Endodermal cell (in vitro differentiated cells): ENCODE results near the gene WIF1. TPM values are rescaled to one million over a fixed set of nuclear protein-coding genes. Genes with fewer than 3 reads are reported as not detected.

ENCODE experiments used
- DNase-seq: peaks from one replicate; pipeline ENCODE4 v3.0.0-alpha.2; 2017
- H3K27ac ChIP-seq: 2 replicates; pipeline ENCODE4 v1.5.1; 2013; ENCODE audit warnings: mild to moderate bottlenecking, low read depth, low read length, moderate library complexity
- H3K27me3 ChIP-seq: 2 replicates; pipeline ENCODE4 v1.6.1; 2013; ENCODE audit warnings: mild to moderate bottlenecking, low read length, moderate library complexity; ENCODE audit not compliant: insufficient read depth, control insufficient read depth, poor library complexity, severe bottlenecking
- H3K36me3 ChIP-seq: 2 replicates; pipeline ENCODE4 v1.7.0; 2013; ENCODE audit warnings: mild to moderate bottlenecking, low read length, moderate library complexity; ENCODE audit not compliant: control insufficient read depth, insufficient read depth
- H3K4me1 ChIP-seq: one replicate; pipeline ENCODE4 v1.7.0; 2013; ENCODE audit warnings: low read length; ENCODE audit not compliant: control insufficient read depth, insufficient read depth
- H3K4me3 ChIP-seq: 2 replicates; pipeline ENCODE4 v1.5.1; 2013; ENCODE audit warnings: mild to moderate bottlenecking, low read length, moderate library complexity
- H3K9ac ChIP-seq: 2 replicates; pipeline ENCODE4 v1.6.1; 2013; ENCODE audit warnings: mild to moderate bottlenecking, low read length, moderate library complexity; ENCODE audit not compliant: poor library complexity, severe bottlenecking; ENCODE audit errors: extremely low read depth
- H3K9me3 ChIP-seq: 2 replicates; pipeline ENCODE4 v1.6.1; 2013; ENCODE audit warnings: mild to moderate bottlenecking, low read length, moderate library complexity; ENCODE audit not compliant: control insufficient read depth
- H3K27ac Mint-ChIP-seq: 2 replicates; pipeline ENCODE4 v1.8.0; 2020; ENCODE audit warnings: mixed read lengths
- H3K27me3 Mint-ChIP-seq: 2 replicates; pipeline ENCODE4 v1.8.0; 2021; ENCODE audit warnings: mild to moderate bottlenecking, mixed read lengths; ENCODE audit not compliant: insufficient read depth
- H3K36me3 Mint-ChIP-seq: 2 replicates; pipeline ENCODE4 v1.8.0; 2020; ENCODE audit warnings: low read depth, mixed read lengths
- H3K4me1 Mint-ChIP-seq: 2 replicates; pipeline ENCODE4 v1.8.0; 2020; ENCODE audit warnings: mixed read lengths
- H3K4me3 Mint-ChIP-seq: 2 replicates; pipeline ENCODE4 v1.8.0; 2020; ENCODE audit warnings: mild to moderate bottlenecking, moderate library complexity, mixed read lengths
- H3K9me3 Mint-ChIP-seq: 2 replicates; pipeline ENCODE4 v1.8.0; 2020; ENCODE audit warnings: mild to moderate bottlenecking, mixed read lengths
- CTCF ChIP-seq: fragments of 200-600 bp; sonication (generic); conservative IDR thresholded peaks from 2 replicates; pipeline ENCODE4 v1.5.0; 2021; ENCODE audit warnings: antibody characterized with exemption, mild to moderate bottlenecking
- WGBS, 2 experiments: methylation state at CpG; one replicate each; pipeline versions ENCODE4 v1.1.5 to v1.1.7; 2013; ENCODE audit warnings: missing lambda C conversion rate in 2 of 2, mixed read lengths in 1 of 2; ENCODE audit not compliant: insufficient coverage in 1 of 2, insufficient read length in 1 of 2; 5-methylcytosine and 5-hydroxymethylcytosine counted together
- total RNA-seq, 2 donors: library from RNA; stranded (reverse); fragmentation: NEBNext Ultra II Directional in 1 of 2; extraction: Animal tissue kit (Norgen Biotek cat#: 25700) in 1 of 2; gene quantifications; 2 replicates in 1 of 2; 3 replicates in 1 of 2; pipeline ENCODE4 v1.2.1, GENCODE V29; 2021

The WIF1 gene
- total RNA-seq, 2 donors from 2014 or later, result not detected

- 100% methylated on average over 1 of the region's 1 CpG; no CpG with 5 or more reads in 1 of the 2 experiments for WGBS, 2 experiments
- Histone ChIP-seq H3K4me1 (peaks cover 11% of the 10 kb centered on the region), H3K27ac (no peak overlapping the region), H3K27me3 (peaks cover 21% of the 10 kb centered on the region), H3K9me3 (no peaks in the 10 kb centered on the region), H3K36me3 (no peaks in the 10 kb centered on the region), H3K4me3 (no peak overlapping the region), H3K9ac (no peak overlapping the region)
- no peak overlapping the region for H3K27ac Mint-ChIP-seq
- H3K9me3 Mint-ChIP-seq, result no peaks in the 10 kb centered on the region
- H3K27me3 Mint-ChIP-seq, result peaks cover 41% of the 10 kb centered on the region
- no peak overlapping the region for H3K4me3 Mint-ChIP-seq
- peaks cover 29% of the 10 kb centered on the region for H3K4me1 Mint-ChIP-seq
- no peaks in the 10 kb centered on the region for H3K36me3 Mint-ChIP-seq
- DNase-seq, result no peak
- no peak for TF ChIP-seq CTCF
These were observed 116.8 kb downstream of the WIF1 start for GRCh38 chr12:65004270-65004669.

Other genes starting within 250 kb of the WIF1 start
- 10 to 100 TPM; 35.8 to 37.3 TPM for gene LEMD3, start 48.3 kb upstream of the WIF1 start, total RNA-seq
- 1 to 10 TPM; 1.2 to 2.1 TPM for gene MSRB3, start 157.4 kb upstream of the WIF1 start, total RNA-seq